Measurements from ENCODE around the gene CIAO2B.
"Not testable (repeated sequence)": the region's sequence is repeated elsewhere in the genome, so short reads cannot be mapped to it uniquely, and the experiment has no call there.

CIAO2B gene

GRCh38 chr16:66902648-66903543, 31.3 kb downstream of the CIAO2B start:
- no peak for DNase-seq

GRCh38 chr16:66901626-66902025, 32.6 kb downstream of the CIAO2B start:
- no peak for DNase-seq

GRCh38 chr16:66900721-66901441, 33.3 kb downstream of the CIAO2B start:
- DNase-seq, result no peak

- peak; percentile 83 for DNase-seq
These were observed 34.1 kb downstream of the CIAO2B start for GRCh38 chr16:66899945-66900710.

GRCh38 chr16:66899310-66899944, 34.8 kb downstream of the CIAO2B start:
- DNase-seq, result no peak

- DNase-seq, result no peak
These were observed 35.3 kb downstream of the CIAO2B start for GRCh38 chr16:66898933-66899309.

- DNase-seq, result no peak
These were observed 36.0 kb downstream of the CIAO2B start for GRCh38 chr16:66898207-66898606.

GRCh38 chr16:66896682-66897081, 37.5 kb downstream of the CIAO2B start:
- DNase-seq, result not testable (repeated sequence)

- no peak for DNase-seq
These were observed 38.2 kb downstream of the CIAO2B start for GRCh38 chr16:66895999-66896398.

- no peak for DNase-seq
These were observed 38.6 kb downstream of the CIAO2B start for GRCh38 chr16:66895689-66895979.

- DNase-seq, result peak; percentile 83
These were observed 39.1 kb downstream of the CIAO2B start for GRCh38 chr16:66894948-66895688.

- no peak for DNase-seq
These were observed 40.1 kb downstream of the CIAO2B start for GRCh38 chr16:66894055-66894454.

- DNase-seq, result no peak
These were observed 42.4 kb downstream of the CIAO2B start for GRCh38 chr16:66891797-66892196.

- DNase-seq, result no peak
These were observed 42.8 kb downstream of the CIAO2B start for GRCh38 chr16:66891360-66891759.

GRCh38 chr16:66890799-66891198, 43.4 kb downstream of the CIAO2B start:
- DNase-seq, result no peak

- DNase-seq, result no peak
These were observed 44.6 kb downstream of the CIAO2B start for GRCh38 chr16:66889622-66890021.

- no peak for DNase-seq
These were observed 45.3 kb downstream of the CIAO2B start for GRCh38 chr16:66888647-66889615.

GRCh38 chr16:66886914-66887313, 47.3 kb downstream of the CIAO2B start:
- no peak for DNase-seq

- DNase-seq, result no peak
These were observed 47.9 kb downstream of the CIAO2B start for GRCh38 chr16:66886321-66886720.

GRCh38 chr16:66885491-66885890, 48.7 kb downstream of the CIAO2B start:
- no peak for DNase-seq

- no peak for DNase-seq
These were observed 51.5 kb downstream of the CIAO2B start for GRCh38 chr16:66882702-66883101.

Measured in islet precursor cell (in vitro differentiated cells).